H9 (cell line): ENCODE data around the gene TMEM184A. TPM values are rescaled to one million over a fixed set of nuclear protein-coding genes. Genes with fewer than 3 reads are reported as not detected.

Experiments
- DNase-seq: peaks from one replicate; pipeline ENCODE4 v3.0.0-alpha.2; 2017
- H2AFZ ChIP-seq: one replicate; pipeline ENCODE4 v1.6.1; 2013; ENCODE audit warnings: mild to moderate bottlenecking, low read length, control low read depth, moderate library complexity
- H2AK5ac ChIP-seq: 2 replicates; pipeline ENCODE4 v1.6.1; 2013; ENCODE audit warnings: low read length, control low read depth, mixed read lengths; ENCODE audit not compliant: insufficient read length
- H2BK120ac ChIP-seq: one replicate; pipeline ENCODE4 v1.6.1; 2013; ENCODE audit warnings: low read depth, mild to moderate bottlenecking, low read length, control low read depth, inconsistent platforms; ENCODE audit not compliant: poor library complexity, severe bottlenecking
- H2BK12ac ChIP-seq: 2 replicates; pipeline ENCODE4 v1.6.1; 2013; ENCODE audit warnings: low read length, control low read depth, mixed read lengths, low read depth; ENCODE audit not compliant: insufficient read length
- H2BK15ac ChIP-seq: 2 replicates; pipeline ENCODE4 v1.6.1; 2013; ENCODE audit warnings: low read depth, low read length, control low read depth
- H2BK20ac ChIP-seq: one replicate; pipeline ENCODE4 v1.6.1; 2013; ENCODE audit warnings: low read depth, mild to moderate bottlenecking, low read length, control low read depth, inconsistent platforms; ENCODE audit not compliant: poor library complexity, severe bottlenecking
- H2BK5ac ChIP-seq: 2 replicates; pipeline ENCODE4 v1.6.1; 2013; ENCODE audit warnings: low read length, control low read depth, mixed read lengths; ENCODE audit not compliant: insufficient read length
- H3K14ac ChIP-seq: 2 replicates; pipeline ENCODE4 v1.6.1; 2013; ENCODE audit warnings: low read length, control low read depth; ENCODE audit not compliant: insufficient read depth
- H3K18ac ChIP-seq: 2 replicates; pipeline ENCODE4 v1.6.1; 2013; ENCODE audit warnings: low read depth, mild to moderate bottlenecking, mixed read lengths, low read length, control low read depth; ENCODE audit not compliant: insufficient read length
- H3K23ac ChIP-seq: 2 replicates; pipeline ENCODE4 v1.6.1; 2013; ENCODE audit warnings: low read length, control low read depth, mixed read lengths, low read depth; ENCODE audit not compliant: insufficient read length
- H3K23me2 ChIP-seq: 2 replicates; pipeline ENCODE4 v1.6.1; 2013; ENCODE audit warnings: low read depth, mild to moderate bottlenecking, mixed read lengths, low read length, control low read depth; ENCODE audit not compliant: insufficient read length, poor library complexity, severe bottlenecking
- H3K27ac ChIP-seq: 2 replicates; pipeline ENCODE4 v1.5.1; 2013; ENCODE audit warnings: low read length, control low read depth, mixed read lengths, low read depth; ENCODE audit not compliant: insufficient read length
- H3K27me3 ChIP-seq: 2 replicates; pipeline ENCODE4 v1.6.1; 2013; ENCODE audit warnings: low read length, control low read depth, inconsistent platforms; ENCODE audit not compliant: insufficient read depth
- H3K4ac ChIP-seq: 2 replicates; pipeline ENCODE4 v1.6.1; 2013; ENCODE audit warnings: low read depth, mild to moderate bottlenecking, control low read depth, inconsistent platforms, low read length, moderate library complexity
- H3K4me1 ChIP-seq: 2 replicates; pipeline ENCODE4 v1.6.1; 2013; ENCODE audit warnings: low read length, control low read depth, inconsistent platforms; ENCODE audit not compliant: insufficient read depth
- H3K4me2 ChIP-seq: 2 replicates; pipeline ENCODE4 v1.6.1; 2013; ENCODE audit warnings: low read length, control low read depth, mixed read lengths; ENCODE audit not compliant: insufficient read length, insufficient read depth
- H3K56ac ChIP-seq: 2 replicates; pipeline ENCODE4 v1.6.1; 2013; ENCODE audit warnings: low read depth, mild to moderate bottlenecking, mixed read lengths, low read length, control low read depth; ENCODE audit not compliant: insufficient read length
- H3K79me1 ChIP-seq: 2 replicates; pipeline ENCODE4 v1.6.1; 2013; ENCODE audit warnings: low read depth, mild to moderate bottlenecking, moderate library complexity, low read length, control low read depth, inconsistent platforms; ENCODE audit not compliant: insufficient read depth, poor library complexity, severe bottlenecking
- H3K79me2 ChIP-seq: 2 replicates; pipeline ENCODE4 v1.6.1; 2013; ENCODE audit warnings: low read length, control low read depth, inconsistent platforms; ENCODE audit not compliant: insufficient read depth
- H3K9ac ChIP-seq: 2 replicates; pipeline ENCODE4 v1.6.1; 2013; ENCODE audit warnings: low read length, control low read depth, mixed read lengths; ENCODE audit not compliant: insufficient read length; ENCODE audit errors: extremely low read depth
- H3K9me3 ChIP-seq: one replicate; pipeline ENCODE4 v1.6.1; 2013; ENCODE audit warnings: low read depth, low read length, inconsistent platforms; ENCODE audit not compliant: control insufficient read depth
- H3T11ph ChIP-seq: one replicate; pipeline ENCODE4 v1.6.1; 2013; ENCODE audit warnings: mild to moderate bottlenecking, low read length, control low read depth, inconsistent platforms
- H4K20me1 ChIP-seq: one replicate; pipeline ENCODE4 v1.6.1; 2013; ENCODE audit not compliant: control insufficient read depth, insufficient read length, insufficient read depth
- H4K5ac ChIP-seq: 2 replicates; pipeline ENCODE4 v1.6.1; 2013; ENCODE audit warnings: low read depth, mild to moderate bottlenecking, mixed read lengths, low read length, control low read depth; ENCODE audit not compliant: insufficient read length
- H4K8ac ChIP-seq: replicated peaks from 2 replicates; pipeline ENCODE4 v1.6.1; 2013; ENCODE audit warnings: low read length, control low read depth, mixed read lengths, low read depth; ENCODE audit not compliant: insufficient read length
- H4K91ac ChIP-seq: 2 replicates; pipeline ENCODE4 v1.6.1; 2013; ENCODE audit warnings: low read depth, mild to moderate bottlenecking, moderate library complexity, mixed read lengths, low read length, control low read depth; ENCODE audit not compliant: insufficient read length
- H3K27ac Mint-ChIP-seq, 3 experiments: 2 replicates in 2 of 3; 3 replicates in 1 of 3; pipeline ENCODE4 v1.8.0; 2020 to 2021; ENCODE audit warnings: mixed read lengths in 3 of 3, mild to moderate bottlenecking in 1 of 3, moderate library complexity in 1 of 3
- H3K27me3 Mint-ChIP-seq: 2 replicates; pipeline ENCODE4 v1.8.0; 2021; ENCODE audit warnings: low read depth, mild to moderate bottlenecking, moderate library complexity, mixed read lengths
- H3K36me3 Mint-ChIP-seq, 3 experiments: 2 replicates in 2 of 3; 3 replicates in 1 of 3; pipeline ENCODE4 v1.8.0; 2020 to 2021; ENCODE audit warnings: low read depth in 3 of 3, mixed read lengths in 3 of 3; ENCODE audit not compliant: insufficient read depth in 1 of 3
- H3K4me1 Mint-ChIP-seq, 2 experiments: 2 replicates each; pipeline ENCODE4 v1.8.0; 2020; ENCODE audit warnings: mixed read lengths in 2 of 2
- H3K4me3 Mint-ChIP-seq, 2 experiments: 2 replicates in 1 of 2; 3 replicates in 1 of 2; pipeline ENCODE4 v1.8.0; 2020 to 2021; ENCODE audit warnings: mild to moderate bottlenecking in 2 of 2, mixed read lengths in 2 of 2, moderate library complexity in 1 of 2
- H3K9me3 Mint-ChIP-seq, 2 experiments: 2 replicates in 1 of 2; 3 replicates in 1 of 2; pipeline ENCODE4 v1.8.0; 2020; ENCODE audit warnings: mild to moderate bottlenecking in 2 of 2, mixed read lengths in 2 of 2, moderate library complexity in 1 of 2
- whole genome bisulfite sequencing: extraction: QIAGEN DNeasy Blood & Tissue Kit; methylation state at CpG from one replicate; pipeline ENCODE4 v1.1.7; 2013; ENCODE audit warnings: missing lambda C conversion rate, low lambda C conversion rate, mixed read lengths; ENCODE audit not compliant: insufficient read length; ENCODE audit errors: extremely low coverage; 5-methylcytosine and 5-hydroxymethylcytosine counted together
- total RNA-seq: library from RNA; stranded (reverse); gene quantifications from 2 replicates; pipeline ENCODE4 v1.2.1, GENCODE V29; 2021
- TF ChIP-seq, protein P1 (sequence below): fragments of 200-600 bp; sonication (generic); conservative IDR thresholded peaks from 3 replicates; pipeline ENCODE4 v1.8.0; 2021; ENCODE audit warnings: antibody characterized with exemption, mild to moderate bottlenecking

Gene TMEM184A
- total RNA-seq, 1 experiment from 2014 or later, result 1.3 TPM

- peaks cover 8% of the 10 kb centered on the region for H3K27me3 Mint-ChIP-seq
- DNase-seq, result no peak
- no peak overlapping the region for H3K56ac ChIP-seq
- no peak overlapping the region for H3K18ac ChIP-seq
- H4K5ac ChIP-seq, result no peak overlapping the region
- no peak overlapping the region for H3K9ac ChIP-seq
- no peak overlapping the region for H3K23ac ChIP-seq
- H3K4me1 Mint-ChIP-seq, result peaks cover 0 to 3% of the 10 kb centered on the region in 2 experiments; a peak in 1 of 4 replicates
- no peak overlapping the region for H3K4me2 ChIP-seq
- no peaks in the 10 kb centered on the region for H3K36me3 Mint-ChIP-seq
- H2BK120ac ChIP-seq, result no peak overlapping the region
- TF ChIP-seq, protein P1, sequence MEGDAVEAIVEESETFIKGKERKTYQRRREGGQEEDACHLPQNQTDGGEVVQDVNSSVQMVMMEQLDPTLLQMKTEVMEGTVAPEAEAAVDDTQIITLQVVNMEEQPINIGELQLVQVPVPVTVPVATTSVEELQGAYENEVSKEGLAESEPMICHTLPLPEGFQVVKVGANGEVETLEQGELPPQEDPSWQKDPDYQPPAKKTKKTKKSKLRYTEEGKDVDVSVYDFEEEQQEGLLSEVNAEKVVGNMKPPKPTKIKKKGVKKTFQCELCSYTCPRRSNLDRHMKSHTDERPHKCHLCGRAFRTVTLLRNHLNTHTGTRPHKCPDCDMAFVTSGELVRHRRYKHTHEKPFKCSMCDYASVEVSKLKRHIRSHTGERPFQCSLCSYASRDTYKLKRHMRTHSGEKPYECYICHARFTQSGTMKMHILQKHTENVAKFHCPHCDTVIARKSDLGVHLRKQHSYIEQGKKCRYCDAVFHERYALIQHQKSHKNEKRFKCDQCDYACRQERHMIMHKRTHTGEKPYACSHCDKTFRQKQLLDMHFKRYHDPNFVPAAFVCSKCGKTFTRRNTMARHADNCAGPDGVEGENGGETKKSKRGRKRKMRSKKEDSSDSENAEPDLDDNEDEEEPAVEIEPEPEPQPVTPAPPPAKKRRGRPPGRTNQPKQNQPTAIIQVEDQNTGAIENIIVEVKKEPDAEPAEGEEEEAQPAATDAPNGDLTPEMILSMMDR, result no peak
- H4K91ac ChIP-seq, result no peak overlapping the region
- no peak overlapping the region for H2BK12ac ChIP-seq
- H3K4me3 Mint-ChIP-seq, result no peak overlapping the region
- no peak overlapping the region for H3K27ac ChIP-seq
- no peaks in the 10 kb centered on the region for H3K23me2 ChIP-seq
- no peaks in the 10 kb centered on the region for H4K20me1 ChIP-seq
- H2BK15ac ChIP-seq, result no peak overlapping the region
- H2AFZ ChIP-seq, result no peak overlapping the region
- no CpG with 5 or more reads among the region's 12 CpGs for WGBS
- no peaks in the 10 kb centered on the region for H3K9me3 Mint-ChIP-seq
- H3K79me2 ChIP-seq, result no peaks in the 10 kb centered on the region
- H3K4me1 ChIP-seq, result no peaks in the 10 kb centered on the region
- no peaks in the 10 kb centered on the region for H3K79me1 ChIP-seq
- no peaks in the 10 kb centered on the region for H3K9me3 ChIP-seq
- H4K8ac ChIP-seq, result no peak overlapping the region
- H2AK5ac ChIP-seq, result no peak overlapping the region
- no peaks in the 10 kb centered on the region for H3K27me3 ChIP-seq
- H2BK20ac ChIP-seq, result no peak overlapping the region
- peak overlapping the region in 1 of 3 experiments; percentile 55; a peak in 1 of 7 replicates for H3K27ac Mint-ChIP-seq
- no peak overlapping the region for H3T11ph ChIP-seq
- no peak overlapping the region for H2BK5ac ChIP-seq
- H3K4ac ChIP-seq, result no peak overlapping the region
- no peak overlapping the region for H3K14ac ChIP-seq
Measured at GRCh38 chr7:1598961-1599639, 43.1 kb upstream of the TMEM184A start.
